NCI-H2196 treated with DMSO at 0.1 percent for 48 hours (cell line): ENCODE data around the gene CUEDC1.

Experiments
- DNase-seq: peaks from one replicate; lab custom pipeline; 2025; ENCODE audit not compliant: unreplicated experiment; lab: John Stamatoyannopoulos, UW

Gene CUEDC1

DNA sequence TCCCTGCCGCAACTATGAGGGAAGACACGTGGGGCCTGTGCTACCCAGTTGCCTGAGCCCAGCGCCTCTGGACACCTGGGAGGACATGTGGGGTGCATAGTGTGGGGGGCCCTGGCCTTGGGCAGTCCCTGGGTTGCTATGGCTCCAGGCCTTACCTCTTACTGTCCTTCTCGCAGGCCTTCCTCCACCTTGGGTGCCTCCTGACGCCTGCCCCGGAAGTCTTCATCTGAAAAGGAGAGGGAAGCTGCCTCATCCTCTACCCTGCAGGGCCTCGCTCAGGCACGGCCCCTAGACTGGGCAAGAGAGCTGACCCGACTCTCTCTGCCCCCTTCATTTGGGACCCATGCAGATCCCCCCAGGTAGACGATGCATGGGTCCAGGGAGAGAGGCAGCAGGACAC, 88.9 kb downstream of the CUEDC1 start:
- DNase-seq: no peak

DNA sequence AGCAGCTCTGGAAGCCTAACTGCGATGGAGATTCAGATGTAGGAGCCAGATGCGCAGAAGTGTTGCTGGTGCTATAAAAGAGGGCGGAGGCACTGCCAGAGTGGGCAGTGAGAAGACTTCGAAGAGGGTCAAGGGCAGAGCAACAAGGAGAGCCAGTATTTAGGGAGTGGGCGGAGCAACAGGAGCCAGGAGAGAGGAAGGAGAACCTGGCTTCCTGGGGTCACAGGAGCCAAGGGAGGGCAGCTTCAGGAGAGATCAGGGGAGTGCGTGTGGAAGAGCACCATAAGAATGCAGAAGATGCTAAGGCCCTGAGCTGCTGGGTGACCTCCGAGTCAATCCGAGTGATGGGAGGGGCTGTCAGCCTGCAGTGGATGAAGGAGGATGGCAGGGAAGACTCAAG, 90.9 kb downstream of the CUEDC1 start:
- DNase-seq: no peak

GRCh38 chr17:57862694-57863667, 92.2 kb downstream of the CUEDC1 start:
- no peak for DNase-seq

DNA sequence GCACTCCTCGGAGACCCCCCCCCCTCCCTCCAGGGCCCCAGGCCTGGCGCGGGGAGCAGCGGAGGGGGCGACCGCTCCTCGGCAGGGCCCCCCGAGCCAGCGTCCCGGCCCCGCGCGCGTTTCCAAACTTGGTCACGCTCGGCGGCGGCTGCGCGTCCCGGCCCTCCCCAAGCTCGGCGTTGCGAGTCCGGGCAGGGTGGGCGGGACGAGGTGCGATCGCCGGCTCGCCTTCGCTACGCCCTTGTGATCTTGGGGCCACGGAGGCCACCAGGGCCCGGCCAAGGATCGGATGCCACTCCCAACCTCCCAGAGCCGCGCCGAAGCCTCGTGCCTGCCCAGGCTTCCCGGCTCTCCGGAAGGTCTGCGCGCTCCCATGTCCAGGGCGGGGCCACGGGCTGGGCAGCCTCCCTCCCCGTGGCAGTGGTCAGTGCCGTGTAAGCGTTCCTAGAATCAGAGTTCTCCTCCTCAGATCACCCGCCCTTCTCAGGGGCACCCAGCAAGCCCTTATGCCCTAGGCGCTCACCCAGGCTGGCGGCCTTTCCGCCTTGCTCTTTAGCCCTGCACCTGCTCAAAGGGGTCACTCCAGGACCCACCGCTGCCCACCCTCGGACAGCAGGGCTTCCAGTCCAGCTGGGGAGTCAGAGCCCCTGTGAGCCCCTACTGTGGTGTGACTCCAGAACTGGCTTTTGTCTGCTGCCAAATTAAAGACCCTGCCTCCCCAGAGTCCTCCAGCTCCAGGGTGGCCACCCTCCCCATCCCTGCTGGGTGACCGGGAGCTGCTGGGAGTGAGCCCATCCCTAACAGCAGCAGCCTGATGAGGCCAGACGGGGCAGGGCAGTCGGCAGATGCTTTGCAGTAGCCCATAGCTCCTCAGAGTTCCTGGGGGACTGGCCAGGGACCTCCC, 93.2 kb downstream of the CUEDC1 start:
- no peak for DNase-seq

- DNase-seq: no peak
Observed at GRCh38 chr17:57861000-57861789, 94.0 kb downstream of the CUEDC1 start.

GRCh38 chr17:57860414-57860999, 94.7 kb downstream of the CUEDC1 start:
- no peak for DNase-seq

DNA sequence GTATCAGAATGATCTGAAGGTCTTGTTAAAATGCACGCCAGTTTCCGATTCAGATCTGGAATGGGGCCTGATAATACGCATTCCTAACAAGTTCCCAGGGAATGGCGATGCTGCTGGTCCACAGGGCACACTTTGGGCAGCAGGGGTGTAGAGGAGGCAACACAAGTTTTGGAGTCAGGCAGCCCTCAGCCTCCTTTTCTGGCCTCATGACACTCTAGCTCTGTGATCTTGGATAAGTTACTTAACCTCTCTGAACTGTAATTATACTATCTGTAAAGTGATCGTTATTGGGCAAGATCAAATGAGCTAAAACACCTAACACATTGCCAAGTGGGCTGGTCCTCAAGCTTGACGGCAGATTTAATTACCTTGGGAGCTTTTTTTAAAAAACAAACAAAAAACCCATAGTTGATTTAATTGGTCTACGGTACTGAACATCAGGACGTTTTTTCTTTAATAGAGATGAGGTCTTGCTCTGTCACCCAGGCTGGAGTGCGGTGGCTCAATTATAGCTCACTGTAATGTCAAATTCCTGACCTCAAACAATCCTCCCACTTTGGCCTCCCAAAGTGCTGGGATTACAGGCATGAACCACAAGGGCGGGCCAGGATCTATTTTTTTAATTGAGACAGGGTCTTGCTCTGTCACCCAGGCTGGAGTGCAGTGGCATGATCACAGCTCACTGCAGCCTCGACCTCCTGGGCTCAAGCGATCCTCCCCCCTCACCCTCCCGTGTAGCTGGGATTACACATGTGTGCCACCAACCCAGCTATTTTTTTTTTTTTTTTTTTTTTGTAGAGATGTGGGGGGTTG, 95.4 kb downstream of the CUEDC1 start:
- DNase-seq: no peak

GRCh38 chr17:57858838-57859237, 96.4 kb downstream of the CUEDC1 start:
- no peak for DNase-seq

GRCh38 chr17:57856792-57857620, 98.2 kb downstream of the CUEDC1 start:
- no peak for DNase-seq

DNA sequence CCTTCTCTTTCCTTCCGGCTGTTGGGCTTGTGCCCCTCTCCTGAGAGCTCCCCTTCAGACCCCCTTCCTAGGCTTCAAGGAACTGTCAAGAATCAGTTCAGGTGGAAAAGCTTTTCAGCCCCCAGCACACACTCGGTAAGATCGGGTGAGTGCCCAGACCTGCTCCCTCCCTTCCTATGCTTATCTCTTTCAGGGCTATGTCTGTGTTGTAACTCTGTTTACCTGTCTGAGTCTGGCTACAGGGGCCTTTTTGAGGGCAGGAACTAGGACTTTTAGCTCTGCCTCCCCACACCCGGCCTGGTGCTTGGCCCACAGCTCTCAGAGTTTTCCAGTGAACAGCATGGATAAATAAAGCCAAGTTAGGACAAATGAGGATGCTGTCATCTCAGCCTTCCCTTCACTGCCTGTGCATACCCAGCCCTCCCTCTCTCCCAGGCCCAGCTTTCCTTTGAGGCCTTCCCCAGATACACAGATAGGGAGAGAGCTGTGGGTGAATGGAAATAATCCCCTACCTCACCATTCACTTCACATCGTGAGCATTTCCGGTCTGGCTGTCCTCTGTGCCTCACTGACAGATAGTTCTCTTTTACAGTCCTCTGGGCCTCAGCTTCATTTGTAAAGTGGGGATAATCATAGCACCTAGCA, 99.7 kb downstream of the CUEDC1 start:
- no peak for DNase-seq

- no peak for DNase-seq
Observed at GRCh38 chr17:57853695-57854094, 101.5 kb downstream of the CUEDC1 start.

DNA sequence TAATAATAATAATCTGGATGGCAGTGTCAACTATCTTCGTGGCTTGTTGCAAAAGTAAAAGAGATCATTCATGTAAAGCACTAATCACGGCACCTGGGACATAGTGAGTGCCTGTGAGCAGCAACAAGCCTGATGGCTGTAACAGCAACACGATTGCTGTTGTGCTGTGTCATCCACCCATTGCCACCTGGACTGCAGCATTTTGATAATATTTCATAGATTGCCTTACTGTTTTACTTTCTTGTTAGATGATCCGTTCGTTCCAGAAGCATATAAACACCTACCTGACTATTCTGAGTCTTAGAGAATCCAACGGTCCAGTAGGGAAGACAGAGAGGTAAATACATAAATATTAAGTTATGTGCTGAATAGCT, 102.3 kb downstream of the CUEDC1 start:
- DNase-seq: no peak

DNA sequence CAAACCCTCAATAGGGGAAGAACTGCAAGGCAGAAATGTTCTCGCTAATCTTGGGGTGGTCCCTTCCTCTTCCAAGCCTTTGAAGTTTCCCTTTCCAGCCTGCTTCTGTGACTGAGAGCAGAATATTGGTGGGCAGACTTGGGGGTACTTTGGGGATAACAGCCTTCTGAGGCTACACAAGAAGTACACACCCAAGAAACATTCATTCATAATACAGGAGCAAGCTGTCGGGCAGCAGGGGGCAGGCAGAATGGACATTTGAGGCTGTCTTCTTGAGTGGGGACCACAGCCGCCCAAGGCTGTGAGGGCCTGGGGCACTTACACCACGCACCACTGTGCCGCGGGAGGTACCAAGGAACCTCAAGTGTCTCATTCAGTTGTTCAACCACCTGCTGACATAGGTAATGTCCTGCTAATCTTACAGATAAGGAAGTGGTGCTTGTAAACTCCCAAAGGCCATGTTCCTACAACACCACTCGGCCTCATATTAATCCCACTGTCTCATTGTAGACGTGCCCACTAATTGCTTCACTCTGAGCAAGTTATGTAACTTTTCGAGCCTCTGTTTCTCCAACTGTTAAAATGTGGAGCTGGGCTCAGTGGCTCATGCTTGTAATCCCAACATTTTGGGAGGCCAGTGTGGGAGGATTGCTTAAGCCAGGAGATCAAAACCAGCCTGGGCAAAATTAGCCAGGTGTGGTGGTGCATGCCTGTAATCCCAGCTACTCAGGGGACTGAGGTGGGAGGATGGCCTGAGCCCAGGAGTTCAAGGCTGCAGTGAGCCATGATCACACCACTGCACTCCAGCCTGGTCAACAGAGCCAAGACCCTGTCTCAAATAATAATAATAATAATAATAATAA, 102.9 kb downstream of the CUEDC1 start:
- DNase-seq: no peak

DNA sequence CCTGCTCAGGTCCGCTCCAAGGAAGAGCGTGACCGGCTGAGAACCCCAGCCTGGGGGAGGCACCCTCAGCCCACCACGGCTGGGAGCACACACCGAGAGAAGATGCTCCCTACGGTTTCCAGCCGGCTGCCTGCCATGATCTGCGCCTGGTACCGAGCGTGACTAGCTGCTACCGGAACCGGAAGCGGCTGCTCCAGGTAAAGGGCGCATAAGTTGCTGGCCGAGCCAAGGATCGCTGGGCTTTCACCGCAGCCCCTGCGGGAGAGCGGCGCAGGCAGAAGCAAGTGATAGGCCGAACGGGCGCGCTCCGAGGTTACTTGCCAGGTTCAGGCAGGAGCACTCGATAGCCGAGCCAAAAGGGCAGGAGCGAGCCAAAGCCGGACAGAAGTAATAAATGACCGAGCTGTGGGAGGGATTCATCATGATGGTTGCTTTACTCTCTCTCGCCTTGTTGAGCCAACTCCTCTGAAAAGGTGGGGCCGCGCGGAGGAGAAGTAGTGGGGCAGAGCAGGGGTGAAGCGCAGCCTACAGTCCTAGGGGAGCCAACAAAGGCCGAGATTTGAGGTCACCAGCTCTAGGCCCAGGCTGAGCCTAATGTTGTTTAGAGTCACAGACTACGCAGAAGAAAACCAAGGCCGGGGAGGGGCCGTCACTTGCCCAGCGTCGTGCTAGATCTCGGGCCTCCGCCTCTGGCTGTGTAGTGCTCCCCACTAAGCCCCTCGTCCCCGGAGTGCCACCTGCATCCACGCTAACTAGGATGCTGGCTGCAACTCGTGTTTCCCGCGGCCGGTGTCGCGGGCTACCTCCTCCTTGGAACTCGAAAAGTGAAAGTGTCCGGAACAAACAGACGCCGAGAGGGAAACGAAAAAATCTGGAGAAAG, 105.1 kb downstream of the CUEDC1 start, which contains the start of gene MRPS23:
MRPS23 (minus strand) TSS at position 171 of the 881 bp plus-strand sequence; CDS start at position 137, 34 bp downstream.
- DNase-seq: peak; percentile 98

DNA sequence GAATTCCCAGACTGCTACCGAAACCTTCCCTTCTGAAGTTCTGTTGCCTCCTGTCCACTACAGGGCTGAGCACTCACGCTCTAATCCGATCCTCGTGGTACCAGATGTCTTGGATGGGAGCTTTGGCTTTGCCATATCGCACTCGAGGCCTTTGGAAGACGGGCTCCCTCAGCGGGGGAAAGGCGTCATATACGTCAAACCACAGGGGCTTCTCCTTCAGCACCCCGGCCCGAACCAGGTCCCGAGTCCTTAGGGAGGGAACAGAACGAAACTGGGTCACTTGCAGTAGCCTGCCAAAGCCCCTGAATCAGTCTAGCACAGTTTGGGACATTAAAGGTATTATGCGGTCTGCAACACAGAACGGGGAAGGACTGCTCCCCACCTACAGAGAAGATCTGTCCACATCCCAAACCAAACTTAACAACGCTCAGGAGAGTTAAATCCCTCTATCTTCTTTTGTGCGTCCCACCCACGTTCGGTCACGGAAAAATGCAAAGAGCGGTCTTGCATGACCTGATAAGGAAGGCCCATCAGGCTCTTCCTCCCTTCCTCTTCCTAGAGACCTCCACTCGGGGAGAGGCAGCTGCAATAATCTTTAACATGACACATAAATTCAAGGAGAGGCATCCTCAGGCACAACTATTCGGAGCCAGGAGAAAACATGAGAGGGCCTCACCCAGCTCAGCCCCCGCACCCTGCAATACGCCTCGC, 105.9 kb downstream of the CUEDC1 start:
- no peak for DNase-seq
